Sigmoid colon (tissue), 7 donors: ENCODE measurements around the gene DNAJC2. TPM values are rescaled to one million over a fixed set of nuclear protein-coding genes. Genes with fewer than 3 reads are reported as not detected.
A peak's percentile ranks its signal among the peaks of the same experiment; 100 is the strongest.

Source experiments
- DNase-seq: peaks from one replicate; pipeline ENCODE4 v3.0.0-alpha.2; 2019
- H3K27ac ChIP-seq, 4 donors: fragments of 200-600 bp; sonication (generic); one replicate each; pipeline ENCODE4 v1.5.1; 2016 to 2019; ENCODE audit warnings: mild to moderate bottlenecking in 1 of 4
- H3K27me3 ChIP-seq, 3 donors: fragments of 200-600 bp; sonication (generic); one replicate each; pipeline ENCODE4 v1.5.1; 2019; ENCODE audit warnings: mild to moderate bottlenecking in 1 of 3
- H3K36me3 ChIP-seq, 4 donors: fragments of 200-600 bp; sonication (generic); one replicate each; pipeline ENCODE4 v1.5.1; 2016 to 2019
- H3K4me1 ChIP-seq, 4 donors: fragments of 200-600 bp; sonication (generic); one replicate each; pipeline ENCODE4 v1.5.1; 2017 to 2019
- H3K4me3 ChIP-seq, 4 donors: fragments of 200-600 bp; sonication (generic); one replicate each; pipeline ENCODE4 v1.5.1; 2017 to 2019; ENCODE audit warnings: mild to moderate bottlenecking in 2 of 4, moderate library complexity in 1 of 4
- H3K9me3 ChIP-seq, 4 donors: fragments of 200-600 bp in 3 of 4; sonication (generic) in 3 of 4; one replicate each; pipeline versions ENCODE4 v1.5.1 to v1.6.1; 2013 to 2019
- CTCF ChIP-seq, 4 experiments: fragments of 450-650 bp in 3 of 4; fragments of 200-600 bp in 1 of 4; IDR thresholded peaks; one replicate each; pipeline ENCODE4 v1.5.1; 2016 to 2019; ENCODE audit warnings: antibody characterized with exemption in 4 of 4, mild to moderate bottlenecking in 3 of 4, moderate library complexity in 2 of 4
- EP300 ChIP-seq, 4 donors: sonication (generic); formaldehyde crosslinking; IDR thresholded peaks; one replicate each; pipeline ENCODE4 v1.6.1; 2017; ENCODE audit warnings: antibody characterized with exemption in 4 of 4
- POLR2A ChIP-seq, 2 donors: fragments of 450-650 bp; IDR thresholded peaks; one replicate each; pipeline ENCODE4 v1.6.1; 2016; ENCODE audit warnings: antibody characterized with exemption in 2 of 2, mild to moderate bottlenecking in 2 of 2, moderate library complexity in 2 of 2
- POLR2AphosphoS5 ChIP-seq, 4 donors: sonication (generic); formaldehyde crosslinking; IDR thresholded peaks; one replicate each; pipeline ENCODE4 v1.6.1; 2017; ENCODE audit warnings: antibody characterized with exemption in 4 of 4
- WGBS, 2 donors: extraction: QIAGEN DNeasy Blood & Tissue Kit; methylation state at CpG; one replicate each; pipeline ENCODE4 v1.1.7; 2013; 5-methylcytosine and 5-hydroxymethylcytosine counted together
- intact Hi-C: fragments of 100-400 bp; cut with DNase I; formaldehyde crosslinking; loops from one replicate; pipeline ENCODE4 v1.15.1; 2023
- polyA plus RNA-seq, 3 donors: library from polyadenylated mRNA; stranded (reverse); fragments of 200-250 nt; gene quantifications; one replicate each; pipeline ENCODE4 v1.2.3, GENCODE V29; 2013
- total RNA-seq, 4 donors: library from RNA; depleted of rRNA; stranded (reverse); fragments of >200 nt; gene quantifications; one replicate each; pipeline ENCODE4 v1.1.0, GENCODE V29; 2016
- donor health status: healthy with polysubstance abuse.
- donor health status: Bipolar disorder and iron deficiency.
- donor health status: healthy.

DNAJC2 gene
- total and polyA plus RNA-seq, 7 donors = 10.7 to 21.9 (median 17.5) TPM

GRCh38 chr7:103307503-103308231 is 36.9 kb downstream of the DNAJC2 start:
- Histone ChIP-seq H3K36me3 (peaks cover 25 to 99% (median 67%) of the 10 kb centered on the region in 4 donors), H3K9me3 (no peaks in the 10 kb centered on the region), H3K4me3 (no peak overlapping the region), H3K27ac (no peak overlapping the region), H3K4me1 (no peaks in the 10 kb centered on the region), H3K27me3 (no peaks in the 10 kb centered on the region)
- TF ChIP-seq POLR2AphosphoS5 (IDR thresholded peaks at IDR 0.05) (no peak), POLR2A (IDR thresholded peaks at IDR 0.05) (no peak), EP300 (IDR thresholded peaks at IDR 0.05) (no peak), CTCF (IDR thresholded peaks at IDR 0.05) (no peak)
- 70 to 71% methylated on average over 3 of the region's 3 CpGs for WGBS, 2 donors
- no peak for DNase-seq
- intact Hi-C loops = no loop called here

GRCh38 chr7:103301441-103301840 is 43.1 kb downstream of the DNAJC2 start:
- Histone ChIP-seq H3K27me3 (no peaks in the 10 kb centered on the region), H3K4me1 (peaks cover 0 to 25% (median 15%) of the 10 kb centered on the region in 4 donors), H3K4me3 (no peak overlapping the region), H3K27ac (no peak overlapping the region), H3K9me3 (no peaks in the 10 kb centered on the region), H3K36me3 (peaks cover 20 to 77% (median 37%) of the 10 kb centered on the region in 4 donors)
- intact Hi-C loops = no loop called here
- DNase-seq = no peak
- TF ChIP-seq CTCF (IDR thresholded peaks at IDR 0.05) (no peak), EP300 (IDR thresholded peaks at IDR 0.05) (no peak), POLR2AphosphoS5 (IDR thresholded peaks at IDR 0.05) (no peak), POLR2A (IDR thresholded peaks at IDR 0.05) (no peak)
- 66 to 67% methylated on average over 2 of the region's 2 CpGs for WGBS, 2 donors

- no peaks in the 10 kb centered on the region for H3K9me3 ChIP-seq
- DNase-seq = no peak
- no peak overlapping the region for H3K4me3 ChIP-seq
- H3K27me3 ChIP-seq = no peaks in the 10 kb centered on the region
- H3K27ac ChIP-seq = no peak overlapping the region
- peaks cover 0 to 26% (median 15%) of the 10 kb centered on the region in 4 donors for H3K4me1 ChIP-seq
- no peak for TF ChIP-seq CTCF (IDR thresholded peaks at IDR 0.05)
- no peak for TF ChIP-seq POLR2A (IDR thresholded peaks at IDR 0.05)
- no peak for TF ChIP-seq POLR2AphosphoS5 (IDR thresholded peaks at IDR 0.05)
- no peak for TF ChIP-seq EP300 (IDR thresholded peaks at IDR 0.05)
- H3K36me3 ChIP-seq = peaks cover 20 to 59% (median 30%) of the 10 kb centered on the region in 4 donors
- intact Hi-C loops = no loop called here
- WGBS, 2 donors = 91 to 95% methylated on average over 6 of the region's 6 CpGs
Measured at GRCh38 chr7:103299660-103300059, 44.9 kb downstream of the DNAJC2 start.

- Histone ChIP-seq H3K27ac (peak overlapping the region; percentile 75 to 84 (median 78)), H3K36me3 (peaks cover 18 to 42% (median 23%) of the 10 kb centered on the region in 4 donors), H3K4me3 (peak overlapping the region; percentile 71 to 83 (median 77)), H3K27me3 (no peaks in the 10 kb centered on the region), H3K9me3 (no peaks in the 10 kb centered on the region), H3K4me1 (peaks cover 0 to 26% (median 15%) of the 10 kb centered on the region in 4 donors)
- no peak for TF ChIP-seq CTCF (IDR thresholded peaks at IDR 0.05)
- no peak for DNase-seq
- WGBS, 2 donors = 1% methylated on average over 7 of the region's 7 CpGs
- intact Hi-C loops = loop anchor here (2.0 kb wide), 1 partner anchor 49 kb away; the partner anchor contains the start of gene PSMC2
Measured at GRCh38 chr7:103297837-103298179, 46.8 kb downstream of the DNAJC2 start.
